ENCODE data around the gene DUSP23. TPM values are rescaled to one million over a fixed set of nuclear protein-coding genes. Genes with fewer than 3 reads are reported as not detected.

Gene DUSP23
- total and polyA plus RNA-seq, 3 donors from 2014 or later, result 26.2 to 51.0 (median 38.3) TPM

- H3K9me3 ChIP-seq, result no peaks in the 10 kb centered on the region
- H3K27me3 ChIP-seq, result no peaks in the 10 kb centered on the region
- no peaks in the 10 kb centered on the region for H3K4me1 ChIP-seq
- WGBS, 2 donors, result 87 to 97% methylated on average over 8 of the region's 8 CpGs
- TF ChIP-seq, protein P1, sequence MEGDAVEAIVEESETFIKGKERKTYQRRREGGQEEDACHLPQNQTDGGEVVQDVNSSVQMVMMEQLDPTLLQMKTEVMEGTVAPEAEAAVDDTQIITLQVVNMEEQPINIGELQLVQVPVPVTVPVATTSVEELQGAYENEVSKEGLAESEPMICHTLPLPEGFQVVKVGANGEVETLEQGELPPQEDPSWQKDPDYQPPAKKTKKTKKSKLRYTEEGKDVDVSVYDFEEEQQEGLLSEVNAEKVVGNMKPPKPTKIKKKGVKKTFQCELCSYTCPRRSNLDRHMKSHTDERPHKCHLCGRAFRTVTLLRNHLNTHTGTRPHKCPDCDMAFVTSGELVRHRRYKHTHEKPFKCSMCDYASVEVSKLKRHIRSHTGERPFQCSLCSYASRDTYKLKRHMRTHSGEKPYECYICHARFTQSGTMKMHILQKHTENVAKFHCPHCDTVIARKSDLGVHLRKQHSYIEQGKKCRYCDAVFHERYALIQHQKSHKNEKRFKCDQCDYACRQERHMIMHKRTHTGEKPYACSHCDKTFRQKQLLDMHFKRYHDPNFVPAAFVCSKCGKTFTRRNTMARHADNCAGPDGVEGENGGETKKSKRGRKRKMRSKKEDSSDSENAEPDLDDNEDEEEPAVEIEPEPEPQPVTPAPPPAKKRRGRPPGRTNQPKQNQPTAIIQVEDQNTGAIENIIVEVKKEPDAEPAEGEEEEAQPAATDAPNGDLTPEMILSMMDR (IDR thresholded peaks at IDR 0.05), result no peak
- TF ChIP-seq POLR2A (IDR thresholded peaks at IDR 0.05), result no peak
- no peak overlapping the region for H3K27ac ChIP-seq
- intact Hi-C loops (cut with DNase I; ENCODE audit: low total_unique reads), result no loop called here
- no peaks in the 10 kb centered on the region for H3K36me3 ChIP-seq (ENCODE audit: low read depth, missing control alignments)
- no peak for DNase-seq
- no peak overlapping the region for H3K4me3 ChIP-seq
Observed at GRCh38 chr1:159815926-159816325, 35.2 kb downstream of the DUSP23 start.

- Histone ChIP-seq H3K27ac (no peak overlapping the region), H3K36me3 (ENCODE audit: low read depth, missing control alignments) (no peaks in the 10 kb centered on the region), H3K4me3 (no peak overlapping the region), H3K27me3 (no peaks in the 10 kb centered on the region), H3K9me3 (no peaks in the 10 kb centered on the region), H3K4me1 (no peaks in the 10 kb centered on the region)
- intact Hi-C loops (cut with DNase I; ENCODE audit: low total_unique reads), result no loop called here
- no peak for DNase-seq
- 90 to 91% methylated on average over 11 of the region's 11 CpGs for WGBS, 2 donors
- TF ChIP-seq, protein P1 (IDR thresholded peaks at IDR 0.05), result no peak
- TF ChIP-seq POLR2A (IDR thresholded peaks at IDR 0.05), result no peak
Observed at GRCh38 chr1:159817276-159818041, 36.7 kb downstream of the DUSP23 start.

DNA sequence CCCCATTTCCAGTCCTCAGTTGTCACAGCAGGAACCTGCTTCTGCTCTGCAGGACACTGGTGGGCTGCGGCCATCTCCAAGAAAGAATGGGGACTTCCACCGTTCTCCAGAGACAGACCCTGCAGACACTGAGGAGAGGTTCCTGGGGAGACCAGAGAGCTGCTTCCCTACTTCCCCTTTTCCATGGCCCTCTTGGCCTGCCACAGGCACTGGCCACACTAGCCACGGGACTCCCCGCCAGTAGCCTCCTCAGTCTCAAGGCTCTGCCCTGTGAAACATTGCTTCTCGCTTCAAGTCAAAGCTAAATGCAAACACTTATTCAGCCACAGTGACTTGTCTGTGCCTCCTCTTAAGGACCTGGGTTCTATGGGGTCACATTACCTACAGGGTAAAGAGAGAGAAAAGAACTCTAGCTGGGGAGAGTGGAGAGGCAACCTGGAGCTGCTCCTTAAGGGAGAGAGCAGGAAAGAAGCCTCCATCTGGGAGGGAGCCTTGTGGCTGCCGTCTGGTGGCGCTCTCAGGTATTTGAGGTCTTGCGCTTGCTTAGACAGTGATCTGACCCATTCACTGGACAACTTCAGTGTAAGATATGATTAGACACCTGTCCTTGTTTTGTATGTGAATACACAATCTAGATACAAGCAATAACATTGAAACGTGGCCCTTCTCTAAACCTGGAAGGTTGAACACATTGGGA lies 40.6 kb downstream of the DUSP23 start:
- Histone ChIP-seq H3K4me1 (no peaks in the 10 kb centered on the region), H3K9me3 (no peaks in the 10 kb centered on the region), H3K36me3 (ENCODE audit: low read depth, missing control alignments) (no peaks in the 10 kb centered on the region), H3K4me3 (no peak overlapping the region), H3K27me3 (no peaks in the 10 kb centered on the region), H3K27ac (no peak overlapping the region)
- TF ChIP-seq, protein P1 (IDR thresholded peaks at IDR 0.05), result no peak
- no peak for TF ChIP-seq POLR2A (IDR thresholded peaks at IDR 0.05)
- WGBS, 2 donors, result 82 to 87% methylated on average over 8 to 9 of the region's 9 CpGs
- DNase-seq, result no peak
- intact Hi-C loops (cut with DNase I; ENCODE audit: low total_unique reads), result no loop called here

DNA sequence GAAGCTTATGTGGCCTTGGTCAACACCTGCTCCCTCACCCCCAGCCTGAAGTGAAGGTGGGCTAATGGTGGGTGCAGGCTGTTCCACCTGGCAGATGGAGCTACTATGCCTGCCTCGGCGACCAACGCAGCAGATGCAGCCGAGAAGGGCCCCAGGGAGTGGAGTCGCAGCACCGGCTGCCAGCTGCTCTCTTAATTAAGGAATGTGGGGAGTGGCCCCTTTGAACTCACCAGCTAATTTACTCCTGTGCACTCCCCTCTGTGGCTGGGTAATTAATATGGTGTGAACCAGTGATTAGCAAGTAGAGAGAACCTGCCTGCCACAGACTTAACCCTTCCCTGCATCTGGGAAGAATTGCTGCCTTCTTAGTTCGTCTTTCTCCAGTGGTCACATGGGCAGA lies 42.6 kb downstream of the DUSP23 start:
- Histone ChIP-seq H3K9me3 (no peaks in the 10 kb centered on the region), H3K27ac (no peak overlapping the region), H3K27me3 (no peaks in the 10 kb centered on the region), H3K4me3 (no peak overlapping the region), H3K36me3 (ENCODE audit: low read depth, missing control alignments) (no peaks in the 10 kb centered on the region), H3K4me1 (no peaks in the 10 kb centered on the region)
- TF ChIP-seq, protein P1 (IDR thresholded peaks at IDR 0.05), result no peak
- no peak for TF ChIP-seq POLR2A (IDR thresholded peaks at IDR 0.05)
- intact Hi-C loops (cut with DNase I; ENCODE audit: low total_unique reads), result no loop called here
- 43 to 48% methylated on average over 5 to 7 of the region's 7 CpGs for WGBS, 2 donors
- no peak for DNase-seq

Data from testis (tissue), 3 donors.